GM23338 (cell line): ENCODE data around the gene USP49. TPM values are rescaled to one million over a fixed set of nuclear protein-coding genes. Genes with fewer than 3 reads are reported as not detected.

Source experiments
- ATAC-seq: fragments of 200-7000 bp; cut with Tn5 transposase; 3 replicates; pipeline ENCODE4 v1.9.1; 2020
- DNase-seq: peaks from one replicate; pipeline ENCODE4 v3.0.0-alpha.2; 2015; ENCODE audit warnings: low spot score
- H2AFZ ChIP-seq: fragments of 200-600 bp; sonication (generic); 2 replicates; pipeline ENCODE4 v1.8.0; 2016; ENCODE audit warnings: antibody characterized with exemption, mild to moderate bottlenecking, moderate library complexity
- H3F3A ChIP-seq: fragments of 200-600 bp; sonication (generic); replicated peaks from 2 replicates; pipeline ENCODE4 v1.8.0; 2017; ENCODE audit warnings: antibody characterized with exemption, mixed run types, low read depth
- H3K27ac ChIP-seq: fragments of 200-600 bp; sonication (generic); 2 replicates; pipeline ENCODE4 v1.6.1; 2016; ENCODE audit warnings: low read depth
- H3K27me3 ChIP-seq: fragments of 200-600 bp; sonication (generic); 2 replicates; pipeline ENCODE4 v1.8.0; 2016; ENCODE audit warnings: mild to moderate bottlenecking, mixed run types, moderate library complexity; ENCODE audit not compliant: insufficient read depth
- H3K36me3 ChIP-seq: fragments of 200-600 bp; sonication (generic); 2 replicates; pipeline ENCODE4 v1.8.0; 2016; ENCODE audit warnings: mild to moderate bottlenecking; ENCODE audit not compliant: insufficient read depth
- H3K4me1 ChIP-seq: fragments of 200-600 bp; sonication (generic); 2 replicates; pipeline ENCODE4 v1.8.0; 2016; ENCODE audit warnings: mild to moderate bottlenecking, moderate library complexity; ENCODE audit not compliant: insufficient read depth
- H3K4me2 ChIP-seq: fragments of 200-600 bp; sonication (generic); 2 replicates; pipeline ENCODE4 v1.7.1; 2017; ENCODE audit warnings: mixed run types
- H3K4me3 ChIP-seq: fragments of 200-600 bp; sonication (generic); 2 replicates; pipeline ENCODE4 v1.6.1; 2016; ENCODE audit warnings: mixed run types
- H3K79me2 ChIP-seq: fragments of 200-600 bp; sonication (generic); replicated peaks from 2 replicates; pipeline ENCODE4 v1.8.0; 2017; ENCODE audit warnings: mild to moderate bottlenecking; ENCODE audit not compliant: insufficient read depth
- H3K9me2 ChIP-seq: fragments of 200-600 bp; sonication (generic); 2 replicates; pipeline ENCODE4 v1.8.0; 2017; ENCODE audit not compliant: insufficient read depth
- H4K20me1 ChIP-seq: fragments of 200-600 bp; sonication (generic); replicated peaks from 2 replicates; pipeline ENCODE4 v1.8.0; 2017; ENCODE audit warnings: mild to moderate bottlenecking; ENCODE audit not compliant: insufficient read depth
- H3K27ac Mint-ChIP-seq: 2 replicates; pipeline ENCODE4 v1.8.0; 2020; ENCODE audit warnings: inconsistent platforms, mild to moderate bottlenecking, moderate library complexity, mixed read lengths
- H3K27me3 Mint-ChIP-seq: 3 replicates; pipeline ENCODE4 v1.8.0; 2022; ENCODE audit warnings: low read depth, mild to moderate bottlenecking, moderate library complexity, mixed read lengths, inconsistent platforms; ENCODE audit not compliant: insufficient read depth, poor library complexity
- H3K36me3 Mint-ChIP-seq: 3 replicates; pipeline ENCODE4 v1.8.0; 2021; ENCODE audit warnings: low read depth, mild to moderate bottlenecking, inconsistent platforms, moderate library complexity, mixed read lengths
- H3K4me1 Mint-ChIP-seq: 3 replicates; pipeline ENCODE4 v1.8.0; 2020; ENCODE audit warnings: mild to moderate bottlenecking, inconsistent platforms, mixed read lengths
- H3K4me3 Mint-ChIP-seq: 3 replicates; pipeline ENCODE4 v1.8.0; 2021; ENCODE audit warnings: moderate library complexity, mild to moderate bottlenecking, inconsistent platforms, mixed read lengths
- H3K9me3 Mint-ChIP-seq: 3 replicates; pipeline ENCODE4 v1.8.0; 2020; ENCODE audit warnings: moderate library complexity, mild to moderate bottlenecking, inconsistent platforms, mixed read lengths
- CREB1 ChIP-seq: fragments of 250-450 bp; sonication (Bioruptor Pico); IDR thresholded peaks from 2 replicates; pipeline ENCODE4 v1.5.0; 2020; ENCODE audit warnings: low read depth, mild to moderate bottlenecking, moderate library complexity
- ETS1 ChIP-seq: IDR thresholded peaks from 2 replicates; pipeline ENCODE4 v1.6.1; 2016; ENCODE audit warnings: antibody characterized with exemption
- EZH2 ChIP-seq: fragments of 200-600 bp; sonication (generic); IDR thresholded peaks from one replicate; pipeline ENCODE4 v1.8.0; 2017; ENCODE audit warnings: antibody characterized with exemption, mild to moderate bottlenecking, low read depth; ENCODE audit not compliant: unreplicated experiment
- EZH2phosphoT487 ChIP-seq: fragments of 200-600 bp; sonication (generic); IDR thresholded peaks from one replicate; pipeline ENCODE4 v1.8.1; 2018; ENCODE audit warnings: antibody characterized with exemption; ENCODE audit not compliant: unreplicated experiment
- JUNB ChIP-seq: IDR thresholded peaks from one replicate; pipeline ENCODE4 v1.6.1; 2016; ENCODE audit warnings: antibody characterized with exemption; ENCODE audit not compliant: unreplicated experiment
- NANOG ChIP-seq: IDR thresholded peaks from 2 replicates; pipeline ENCODE4 v1.6.1; 2016; ENCODE audit warnings: antibody characterized with exemption, borderline replicate concordance
- POLR2AphosphoS5 ChIP-seq: IDR thresholded peaks from 2 replicates; pipeline ENCODE4 v1.6.1; 2016; ENCODE audit warnings: antibody characterized with exemption, low read depth
- REST ChIP-seq: IDR thresholded peaks from one replicate; pipeline ENCODE4 v1.6.1; 2018; ENCODE audit warnings: antibody characterized with exemption; ENCODE audit not compliant: unreplicated experiment
- STAT1 ChIP-seq: IDR thresholded peaks from one replicate; pipeline ENCODE4 v1.6.1; 2016; ENCODE audit warnings: antibody characterized with exemption; ENCODE audit not compliant: unreplicated experiment
- ZNF114 ChIP-seq: fragments of 250-450 bp; sonication (Bioruptor Pico); IDR thresholded peaks from 2 replicates; pipeline ENCODE4 v1.5.0; 2020; ENCODE audit warnings: mild to moderate bottlenecking, moderate library complexity
- ZNF331 ChIP-seq: fragments of 250-450 bp; sonication (Bioruptor Pico); IDR thresholded peaks from 2 replicates; pipeline ENCODE4 v1.5.0; 2020; ENCODE audit warnings: low read depth, mild to moderate bottlenecking, moderate library complexity
- ZNF462 ChIP-seq: fragments of 250-450 bp; sonication (Bioruptor Pico); IDR thresholded peaks from 2 replicates; pipeline ENCODE4 v1.5.0; 2020; ENCODE audit warnings: mild to moderate bottlenecking, moderate library complexity
- polyA plus RNA-seq: library from polyadenylated mRNA; unstranded; fragments of >200 nt; fragmentation: Nextera tagmentation; extraction: Ambion mirVana; gene quantifications from 2 replicates; pipeline ENCODE4 v1.2.1, GENCODE V29; 2016
- total RNA-seq: library from RNA; depleted of rRNA; stranded (reverse); fragments of >200 nt; shearing (Covaris generic); gene quantifications from 2 replicates; pipeline ENCODE4 v1.2.3, GENCODE V29; 2014

USP49 gene
- total and polyA plus RNA-seq, 2 experiments from 2014 or later: 5.9 to 21.5 TPM

GRCh38 chr6:41763470-41763869, 131.7 kb downstream of the USP49 start (continued):
- TF ChIP-seq ZNF331 (CRISPR knock-in tag) (no peak), CREB1 (CRISPR knock-in tag) (no peak), EZH2phosphoT487 (no peak), ETS1 (no peak), EZH2 (no peak), JUNB (no peak), POLR2AphosphoS5 (no peak)

GRCh38 chr6:41759905-41760579, 135.1 kb downstream of the USP49 start:
- Histone ChIP-seq H3K4me2 (no peak overlapping the region), H3K27me3 (no peaks in the 10 kb centered on the region), H4K20me1 (no peaks in the 10 kb centered on the region), H2AFZ (0 out of 2 replicates have a peak overlapping the region, but pooled peaks have one; percentile 23), H3K36me3 (no peaks in the 10 kb centered on the region), H3K79me2 (no peaks in the 10 kb centered on the region), H3K9me2 (no peaks in the 10 kb centered on the region), H3F3A (no peaks in the 10 kb centered on the region), H3K27ac (no peak overlapping the region), H3K4me3 (no peak overlapping the region), H3K4me1 (no peaks in the 10 kb centered on the region)
- Mint-ChIP-seq H3K27ac (no peak overlapping the region), H3K36me3 (no peaks in the 10 kb centered on the region), H3K27me3 (peaks cover 21% of the 10 kb centered on the region), H3K4me3 (no peak overlapping the region), H3K4me1 (peaks cover 7% of the 10 kb centered on the region), H3K9me3 (no peaks in the 10 kb centered on the region)
- ATAC-seq (no peak), DNase-seq (no peak)
- TF ChIP-seq ETS1: no peak
- no peak for TF ChIP-seq ZNF114 (CRISPR knock-in tag)
- no peak for TF ChIP-seq ZNF331 (CRISPR knock-in tag)
- no peak for TF ChIP-seq CREB1 (CRISPR knock-in tag)
- TF ChIP-seq EZH2: no peak
- TF ChIP-seq REST: no peak
- no peak for TF ChIP-seq JUNB
- TF ChIP-seq EZH2phosphoT487: no peak
- no peak for TF ChIP-seq POLR2AphosphoS5
- no peak for TF ChIP-seq ZNF462
- no peak for TF ChIP-seq STAT1
- TF ChIP-seq NANOG: no peak
